Muscle layer of colon (tissue), 2 donors: ENCODE results near the gene BDKRB2.

ENCODE experiments used
- H3K27ac ChIP-seq: one replicate; pipeline ENCODE4 v1.7.0; 2013; ENCODE audit warnings: low read depth, mild to moderate bottlenecking, low read length, moderate library complexity
- H3K27me3 ChIP-seq, 2 donors: one replicate each; pipeline ENCODE4 v1.7.0; 2013; ENCODE audit warnings: low read length in 2 of 2, mild to moderate bottlenecking in 2 of 2; ENCODE audit not compliant: insufficient read depth in 2 of 2, control insufficient read depth in 1 of 2
- H3K36me3 ChIP-seq: one replicate; pipeline ENCODE4 v1.7.0; 2013; ENCODE audit warnings: mild to moderate bottlenecking, low read length; ENCODE audit not compliant: insufficient read depth
- H3K4me1 ChIP-seq: one replicate; pipeline ENCODE4 v1.7.0; 2013; ENCODE audit warnings: mild to moderate bottlenecking, low read length; ENCODE audit not compliant: insufficient read depth
- H3K4me3 ChIP-seq, 2 donors: one replicate each; pipeline ENCODE4 v1.7.0; 2013; ENCODE audit warnings: low read length in 2 of 2, low read depth in 1 of 2, mild to moderate bottlenecking in 1 of 2, moderate library complexity in 1 of 2
- H3K9ac ChIP-seq: one replicate; pipeline ENCODE4 v1.7.0; 2013; ENCODE audit warnings: low read length
- H3K9me3 ChIP-seq: one replicate; pipeline ENCODE4 v1.7.0; 2013; ENCODE audit warnings: mild to moderate bottlenecking, low read length
- donor health status: abdominal sarcoma.
- donor health status: Adenocarcinoma of cecum.

The BDKRB2 gene

GRCh38 chr14:96250485-96250884 is 45.8 kb downstream of the BDKRB2 start:
- Histone ChIP-seq H3K27me3 (no peaks in the 10 kb centered on the region), H3K4me3 (no peak overlapping the region), H3K9ac (no peak overlapping the region), H3K36me3 (no peaks in the 10 kb centered on the region), H3K27ac (no peak overlapping the region), H3K9me3 (no peaks in the 10 kb centered on the region), H3K4me1 (peaks cover 20% of the 10 kb centered on the region)

- Histone ChIP-seq H3K9me3 (no peaks in the 10 kb centered on the region), H3K4me1 (peaks cover 26% of the 10 kb centered on the region), H3K36me3 (no peaks in the 10 kb centered on the region), H3K27me3 (no peaks in the 10 kb centered on the region), H3K9ac (no peak overlapping the region), H3K27ac (no peak overlapping the region), H3K4me3 (no peak overlapping the region)
These were observed 47.1 kb downstream of the BDKRB2 start for GRCh38 chr14:96251656-96252155.

GRCh38 chr14:96252323-96252998 is 47.8 kb downstream of the BDKRB2 start:
- Histone ChIP-seq H3K4me3 (no peak overlapping the region), H3K9ac (no peak overlapping the region), H3K9me3 (no peaks in the 10 kb centered on the region), H3K4me1 (peaks cover 26% of the 10 kb centered on the region), H3K27ac (no peak overlapping the region), H3K27me3 (no peaks in the 10 kb centered on the region), H3K36me3 (no peaks in the 10 kb centered on the region)

GRCh38 chr14:96252999-96253539 is 48.4 kb downstream of the BDKRB2 start:
- Histone ChIP-seq H3K36me3 (no peaks in the 10 kb centered on the region), H3K27me3 (no peaks in the 10 kb centered on the region), H3K4me3 (no peak overlapping the region), H3K9me3 (no peaks in the 10 kb centered on the region), H3K4me1 (peaks cover 26% of the 10 kb centered on the region), H3K9ac (no peak overlapping the region), H3K27ac (peak overlapping the region; percentile 14)

GRCh38 chr14:96254687-96255086 is 50.0 kb downstream of the BDKRB2 start:
- H3K36me3 ChIP-seq: no peaks in the 10 kb centered on the region

GRCh38 chr14:96255501-96256366 is 51.1 kb downstream of the BDKRB2 start, which contains the start of gene BDKRB1:
TSS of gene BDKRB1 (plus strand) at chr14:96256210. CDS start at chr14:96263683, 7,473 bp downstream.
- no peaks in the 10 kb centered on the region for H3K27me3 ChIP-seq
- H3K9ac ChIP-seq: no peak within 1 kb of the TSS
- peaks cover 26% of the 10 kb centered on the region for H3K4me1 ChIP-seq
- peak within 1 kb of the TSS; percentile 35 for H3K27ac ChIP-seq
- H3K36me3 ChIP-seq: no peaks in the 10 kb centered on the region
- H3K9me3 ChIP-seq: no peaks in the 10 kb centered on the region
- no peak within 1 kb of the TSS for H3K4me3 ChIP-seq

More at GRCh38 chr14:96254687-96255086, 50.0 kb downstream of the BDKRB2 start:
- Histone ChIP-seq H3K27ac (peak overlapping the region; percentile 35), H3K9ac (no peak overlapping the region), H3K9me3 (no peaks in the 10 kb centered on the region), H3K4me3 (no peak overlapping the region), H3K27me3 (no peaks in the 10 kb centered on the region), H3K4me1 (peaks cover 26% of the 10 kb centered on the region)

GRCh38 chr14:96256407-96256806 is 51.8 kb downstream of the BDKRB2 start:
- Histone ChIP-seq H3K9me3 (no peaks in the 10 kb centered on the region), H3K27me3 (no peaks in the 10 kb centered on the region), H3K4me1 (peaks cover 26% of the 10 kb centered on the region), H3K4me3 (no peak overlapping the region), H3K36me3 (no peaks in the 10 kb centered on the region), H3K9ac (no peak overlapping the region), H3K27ac (peak overlapping the region; percentile 4)

GRCh38 chr14:96257056-96257455 is 52.4 kb downstream of the BDKRB2 start:
- Histone ChIP-seq H3K4me1 (peaks cover 26% of the 10 kb centered on the region), H3K27me3 (no peaks in the 10 kb centered on the region), H3K4me3 (no peak overlapping the region), H3K9me3 (no peaks in the 10 kb centered on the region), H3K9ac (no peak overlapping the region), H3K36me3 (no peaks in the 10 kb centered on the region), H3K27ac (no peak overlapping the region)

GRCh38 chr14:96257900-96258299 is 53.3 kb downstream of the BDKRB2 start:
- Histone ChIP-seq H3K9me3 (no peaks in the 10 kb centered on the region), H3K9ac (no peak overlapping the region), H3K4me3 (no peak overlapping the region), H3K27ac (no peak overlapping the region), H3K4me1 (peaks cover 24% of the 10 kb centered on the region), H3K27me3 (no peaks in the 10 kb centered on the region), H3K36me3 (no peaks in the 10 kb centered on the region)

GRCh38 chr14:96260341-96260821 is 55.7 kb downstream of the BDKRB2 start:
- peaks cover 7% of the 10 kb centered on the region for H3K4me1 ChIP-seq
- H3K27me3 ChIP-seq: no peaks in the 10 kb centered on the region
- no peak overlapping the region for H3K9ac ChIP-seq
- H3K27ac ChIP-seq: no peak overlapping the region
- no peaks in the 10 kb centered on the region for H3K36me3 ChIP-seq
- no peak overlapping the region for H3K4me3 ChIP-seq
- H3K9me3 ChIP-seq: no peaks in the 10 kb centered on the region

- Histone ChIP-seq H3K9ac (no peak overlapping the region), H3K27ac (no peak overlapping the region), H3K4me3 (no peak overlapping the region), H3K9me3 (no peaks in the 10 kb centered on the region), H3K4me1 (peaks cover under 1% of the 10 kb centered on the region), H3K36me3 (no peaks in the 10 kb centered on the region), H3K27me3 (no peaks in the 10 kb centered on the region)
These were observed 56.4 kb downstream of the BDKRB2 start for GRCh38 chr14:96261053-96261452.
